GM12865 (cell line): Measurements from ENCODE around the gene MARS1.
"Not testable (repeated sequence)": the region's sequence is repeated elsewhere in the genome, so short reads cannot be mapped to it uniquely, and the experiment has no call there.

Experiments used
- DNase-seq: peaks from one replicate; pipeline ENCODE4 v3.0.0; 2010; ENCODE audit warnings: low read depth
- H3K4me3 ChIP-seq: 2 replicates; pipeline ENCODE4 v1.5.1; 2011; ENCODE audit warnings: mild to moderate bottlenecking, low read depth, low read length, control low read depth
- CTCF ChIP-seq: IDR thresholded peaks from 2 replicates; pipeline ENCODE4 v1.5.1; 2011; ENCODE audit warnings: low read length, control low read depth, low read depth, inconsistent platforms; ENCODE audit not compliant: insufficient read depth; ENCODE audit errors: missing control alignments

The MARS1 gene

DNA sequence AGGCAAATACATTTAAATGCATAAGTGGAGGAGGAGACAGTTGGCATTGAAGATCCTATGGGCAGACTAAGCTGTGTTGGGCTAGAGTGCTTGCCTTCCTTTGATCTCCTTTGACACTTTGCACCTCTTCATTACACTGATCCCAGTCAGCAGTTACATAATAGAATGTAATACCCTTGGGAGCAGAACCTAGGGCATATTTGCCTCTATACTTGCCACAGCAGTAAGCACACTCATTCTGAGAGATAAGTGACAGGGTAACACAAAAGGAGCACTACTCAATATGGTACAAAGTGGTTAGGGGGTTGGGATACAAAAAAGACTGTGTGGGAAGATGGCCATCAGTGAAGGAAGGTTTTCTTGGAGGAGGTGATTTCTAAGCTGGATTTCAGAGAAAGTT, 9.0 kb downstream of the MARS1 start:
- no peak for TF ChIP-seq CTCF
- no peak overlapping the region for H3K4me3 ChIP-seq
- DNase-seq, result no peak

DNA sequence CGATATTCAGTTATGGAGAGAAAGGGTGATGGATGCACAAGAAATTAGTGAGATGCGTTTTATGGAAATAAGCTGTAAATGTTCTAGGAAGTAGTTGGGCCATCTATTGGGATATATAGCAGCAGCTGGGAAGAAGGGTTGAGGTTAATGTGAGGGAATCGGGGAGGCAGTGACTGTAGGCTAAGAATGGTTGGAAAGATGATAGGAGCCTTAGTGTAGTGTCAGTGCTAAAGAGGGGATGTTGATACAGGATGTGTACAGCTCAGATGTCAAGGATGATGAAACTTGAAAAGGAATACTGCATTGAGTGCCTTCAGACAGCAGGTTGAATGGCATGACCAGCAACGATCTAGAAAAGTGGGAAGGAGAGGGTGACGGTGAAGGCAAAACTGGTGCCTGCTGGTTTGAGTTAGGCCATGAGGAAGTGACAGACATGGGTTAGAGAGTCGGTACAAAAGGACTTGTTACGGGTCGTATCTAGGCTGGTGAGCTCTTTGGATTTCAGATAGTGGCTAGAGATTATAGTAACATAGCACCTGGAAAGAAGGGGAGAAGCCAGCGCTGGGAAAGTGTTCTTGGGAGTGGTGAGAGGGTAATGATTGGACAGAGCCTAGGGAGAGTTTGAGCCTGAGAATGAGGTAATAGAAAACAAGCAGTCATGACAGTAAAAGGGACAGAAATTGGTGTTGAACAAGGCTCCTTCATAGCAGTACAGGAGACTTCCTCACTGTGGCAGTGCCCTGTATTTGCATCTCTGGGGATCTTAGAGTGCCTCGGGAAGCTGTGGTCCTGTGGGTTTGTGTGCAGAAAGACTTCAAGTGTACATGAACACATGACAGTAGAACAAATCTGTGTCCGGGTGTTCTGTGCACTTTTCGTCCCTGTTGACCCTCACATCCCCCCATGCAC, 9.6 kb downstream of the MARS1 start:
- H3K4me3 ChIP-seq, result no peak overlapping the region
- TF ChIP-seq CTCF, result no peak
- no peak for DNase-seq

- TF ChIP-seq CTCF, result no peak
- DNase-seq, result no peak
- H3K4me3 ChIP-seq, result no peak overlapping the region
Measured at GRCh38 chr12:57498132-57498502, 10.2 kb downstream of the MARS1 start.

DNA sequence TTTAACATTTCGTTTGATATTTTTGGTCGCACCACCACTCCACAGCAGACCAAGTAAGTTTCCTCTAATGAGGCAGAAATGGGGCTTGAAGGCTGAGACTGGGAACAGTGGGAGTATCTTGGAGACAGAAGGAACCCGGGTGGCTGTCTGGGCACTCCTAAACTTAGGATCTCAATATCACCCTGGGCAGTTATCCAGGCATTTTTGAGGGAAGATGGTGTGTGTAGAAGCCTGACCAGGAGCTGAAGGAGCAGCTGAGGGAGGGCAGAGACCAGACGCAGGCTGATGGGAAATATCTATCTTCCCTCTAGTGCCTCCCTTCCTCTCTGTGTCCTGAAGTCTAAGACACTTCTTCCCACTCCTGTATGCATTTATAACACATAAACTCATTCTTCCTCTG, 10.7 kb downstream of the MARS1 start:
- TF ChIP-seq CTCF, result no peak
- DNase-seq, result no peak
- no peak overlapping the region for H3K4me3 ChIP-seq

DNA sequence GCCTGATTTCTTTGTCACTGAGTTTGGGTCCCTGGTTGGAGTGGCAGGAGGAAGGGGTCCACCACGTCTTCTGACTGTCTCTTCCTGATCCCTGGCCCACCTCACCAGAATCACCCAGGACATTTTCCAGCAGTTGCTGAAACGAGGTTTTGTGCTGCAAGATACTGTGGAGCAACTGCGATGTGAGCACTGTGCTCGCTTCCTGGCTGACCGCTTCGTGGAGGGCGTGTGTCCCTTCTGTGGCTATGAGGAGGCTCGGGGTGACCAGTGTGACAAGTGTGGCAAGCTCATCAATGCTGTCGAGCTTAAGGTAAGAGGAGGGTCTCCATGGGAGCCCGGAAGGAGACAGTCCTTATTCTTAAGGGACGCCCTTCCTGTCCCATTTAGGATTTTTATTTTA, 12.3 kb downstream of the MARS1 start:
- TF ChIP-seq CTCF, result no peak
- H3K4me3 ChIP-seq, result no peak overlapping the region
- DNase-seq, result no peak

GRCh38 chr12:57502311-57502969, 14.6 kb downstream of the MARS1 start:
- not testable (repeated sequence) for DNase-seq, H3K4me3 ChIP-seq

- not testable (repeated sequence) for H3K4me3 ChIP-seq, DNase-seq
Measured at GRCh38 chr12:57506541-57506940, 18.7 kb downstream of the MARS1 start.

- not testable (repeated sequence) for DNase-seq, H3K4me3 ChIP-seq
Measured at GRCh38 chr12:57507796-57508195, 19.9 kb downstream of the MARS1 start.
